Measurements from ENCODE around the gene SLC22A1. TPM values are rescaled to one million over a fixed set of nuclear protein-coding genes. Genes with fewer than 3 reads are reported as not detected.
"Not testable (repeated sequence)": the region's sequence is repeated elsewhere in the genome, so short reads cannot be mapped to it uniquely, and the experiment has no call there.

Gene SLC22A1
- total RNA-seq, 1 experiment from 2014 or later, result 0.56 TPM

- no peak for DNase-seq (ENCODE audit: low spot score)
Observed at GRCh38 chr6:160093061-160093460, 28.6 kb upstream of the SLC22A1 start.

GRCh38 chr6:160093946-160094345 lies 27.7 kb upstream of the SLC22A1 start:
- DNase-seq (ENCODE audit: low spot score), result no peak

- DNase-seq (ENCODE audit: low spot score), result no peak
Observed at GRCh38 chr6:160095146-160095845, 26.3 kb upstream of the SLC22A1 start.

- no peak for DNase-seq (ENCODE audit: low spot score)
Observed at GRCh38 chr6:160101277-160102205, 20.1 kb upstream of the SLC22A1 start.

GRCh38 chr6:160102399-160102798 lies 19.2 kb upstream of the SLC22A1 start:
- no peak for DNase-seq (ENCODE audit: low spot score)

- peak; percentile 41 for DNase-seq (ENCODE audit: low spot score)
Observed at GRCh38 chr6:160102956-160103824, 18.4 kb upstream of the SLC22A1 start.

GRCh38 chr6:160103825-160104100 lies 17.9 kb upstream of the SLC22A1 start:
- DNase-seq (ENCODE audit: low spot score), result no peak

- no peak for DNase-seq (ENCODE audit: low spot score)
Observed at GRCh38 chr6:160104821-160105517, 16.6 kb upstream of the SLC22A1 start.

- DNase-seq (ENCODE audit: low spot score), result no peak
Observed at GRCh38 chr6:160106010-160106409, 15.6 kb upstream of the SLC22A1 start.

- DNase-seq (ENCODE audit: low spot score), result no peak
Observed at GRCh38 chr6:160106701-160107100, 14.9 kb upstream of the SLC22A1 start.

- no peak for DNase-seq (ENCODE audit: low spot score)
Observed at GRCh38 chr6:160108077-160108476, 13.5 kb upstream of the SLC22A1 start.

GRCh38 chr6:160110586-160111123 lies 11.0 kb upstream of the SLC22A1 start:
- no peak for DNase-seq (ENCODE audit: low spot score)

GRCh38 chr6:160111806-160112205 lies 9.8 kb upstream of the SLC22A1 start:
- DNase-seq (ENCODE audit: low spot score), result no peak

- no peak for DNase-seq (ENCODE audit: low spot score)
Observed at GRCh38 chr6:160112628-160113299, 8.9 kb upstream of the SLC22A1 start.

- DNase-seq (ENCODE audit: low spot score), result not testable (repeated sequence)
Observed at GRCh38 chr6:160114536-160114935, 7.1 kb upstream of the SLC22A1 start.

- no peak for DNase-seq (ENCODE audit: low spot score)
Observed at GRCh38 chr6:160115421-160115820, 6.2 kb upstream of the SLC22A1 start.

GRCh38 chr6:160116411-160116810 lies 5.2 kb upstream of the SLC22A1 start:
- no peak for DNase-seq (ENCODE audit: low spot score)

GRCh38 chr6:160117137-160117536 lies 4.5 kb upstream of the SLC22A1 start:
- DNase-seq (ENCODE audit: low spot score), result no peak

- DNase-seq (ENCODE audit: low spot score), result no peak
Observed at GRCh38 chr6:160118620-160119229, 2.9 kb upstream of the SLC22A1 start.

GRCh38 chr6:160120087-160120486 lies 1.5 kb upstream of the SLC22A1 start:
- DNase-seq (ENCODE audit: low spot score), result no peak

Measured in HT-29 (cell line).